Erythroblast (primary cell): ENCODE measurements around the gene SSB.

Experiments
- GATA1 ChIP-seq: IDR thresholded peaks from 2 replicates; pipeline ENCODE4 v1.6.1; 2011; ENCODE audit warnings: low read depth, mild to moderate bottlenecking, control low read depth, low read length, moderate library complexity
- POLR2A ChIP-seq: IDR thresholded peaks from 2 replicates; pipeline ENCODE4 v1.6.1; 2011; ENCODE audit warnings: mild to moderate bottlenecking, low read length

- no peak for TF ChIP-seq POLR2A
- no peak for TF ChIP-seq GATA1
Observed at GRCh38 chr2:169782513-169782912, 16.2 kb upstream of the SSB start.
